Tongue (tissue), 2 donors: ENCODE measurements around the gene LNPEP. TPM values are rescaled to one million over a fixed set of nuclear protein-coding genes. Genes with fewer than 3 reads are reported as not detected.
"Not testable (repeated sequence)": the region's sequence is repeated elsewhere in the genome, so short reads cannot be mapped to it uniquely, and the experiment has no call there.

Source experiments
- DNase-seq: peaks from one replicate; pipeline ENCODE4 v3.0.0-alpha.2; 2015
- total RNA-seq: library from RNA; depleted of rRNA; stranded (reverse); fragments of >200 nt; gene quantifications from one replicate; pipeline ENCODE4 v1.2.3, GENCODE V29; 2014

The LNPEP gene
- total RNA-seq, 1 donor from 2014 or later = 95.6 TPM

- DNase-seq = no peak
Observed at GRCh38 chr5:96930058-96930457, 5.8 kb upstream of the LNPEP start.

GRCh38 chr5:96930589-96930988, 5.3 kb upstream of the LNPEP start:
- DNase-seq = no peak

DNA sequence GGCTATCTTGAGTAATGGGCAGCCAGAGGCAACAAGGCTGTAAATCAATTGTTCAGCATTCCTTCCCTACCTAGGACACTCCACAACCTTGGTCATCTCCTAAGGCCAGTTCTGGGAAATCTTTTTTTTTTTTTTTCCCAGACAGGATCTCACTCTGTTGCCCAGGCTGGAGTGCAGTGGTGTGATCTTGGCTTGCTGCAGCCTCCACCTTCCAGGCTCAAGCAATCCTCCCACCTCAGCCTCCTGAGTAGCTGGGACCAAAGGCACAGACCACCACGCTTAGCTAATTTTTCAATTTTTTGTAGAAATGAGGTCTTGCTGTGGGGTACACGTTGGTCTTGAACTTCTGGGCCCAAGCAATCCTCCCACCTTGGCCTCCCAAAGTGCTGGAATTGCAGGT, 4.8 kb upstream of the LNPEP start:
- DNase-seq = not testable (repeated sequence)

DNA sequence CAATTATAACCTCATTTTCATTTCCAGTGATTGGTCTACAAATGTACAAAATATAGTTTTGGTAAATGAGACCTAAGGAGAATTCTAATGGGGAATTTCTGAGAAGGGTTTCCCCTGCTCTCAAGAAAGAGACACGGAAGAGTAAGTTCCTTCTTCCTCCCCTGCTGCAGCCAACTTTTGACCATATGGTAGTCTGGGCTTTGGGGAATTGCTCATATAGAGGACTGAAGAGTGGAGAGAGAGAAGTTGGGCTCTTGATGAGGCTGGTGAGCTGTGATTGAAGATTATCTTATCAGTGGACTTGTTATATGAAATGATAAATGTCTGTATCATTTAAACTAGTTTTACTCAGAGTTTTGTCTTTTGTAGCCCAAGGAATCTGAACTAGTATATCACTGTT, 4.3 kb upstream of the LNPEP start:
- DNase-seq = no peak

- no peak for DNase-seq
Observed at GRCh38 chr5:96932026-96932425, 3.9 kb upstream of the LNPEP start.

GRCh38 chr5:96933764-96934707, 1.8 kb upstream of the LNPEP start:
- peak; percentile 20 for DNase-seq

GRCh38 chr5:96934708-96935558, 947 bp upstream of the LNPEP start:
- DNase-seq = peak; percentile 96

- peak; percentile 62 for DNase-seq
Observed at GRCh38 chr5:96936431-96937320, 796 bp downstream of the LNPEP start.

GRCh38 chr5:96940586-96940985, 4.7 kb downstream of the LNPEP start:
- DNase-seq = no peak

DNA sequence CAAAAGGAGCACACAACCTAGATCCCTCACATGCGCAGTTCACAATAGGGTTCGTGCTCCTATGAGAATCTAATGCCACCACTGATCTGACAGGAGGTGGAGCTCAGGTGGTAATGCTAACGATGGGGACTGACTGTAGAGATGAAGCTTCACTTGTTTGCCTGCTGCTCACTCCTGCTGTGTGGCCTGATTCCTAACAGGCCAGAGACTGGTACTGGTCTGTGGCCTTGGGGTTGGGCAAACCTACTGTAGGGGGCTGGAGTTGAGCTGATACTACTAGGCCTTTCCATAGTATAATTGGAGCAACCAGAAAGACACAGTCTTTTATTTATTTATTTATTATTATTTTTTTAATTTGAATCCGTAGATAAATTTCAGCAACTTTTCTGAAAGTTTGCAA, 5.3 kb downstream of the LNPEP start:
- no peak for DNase-seq

DNA sequence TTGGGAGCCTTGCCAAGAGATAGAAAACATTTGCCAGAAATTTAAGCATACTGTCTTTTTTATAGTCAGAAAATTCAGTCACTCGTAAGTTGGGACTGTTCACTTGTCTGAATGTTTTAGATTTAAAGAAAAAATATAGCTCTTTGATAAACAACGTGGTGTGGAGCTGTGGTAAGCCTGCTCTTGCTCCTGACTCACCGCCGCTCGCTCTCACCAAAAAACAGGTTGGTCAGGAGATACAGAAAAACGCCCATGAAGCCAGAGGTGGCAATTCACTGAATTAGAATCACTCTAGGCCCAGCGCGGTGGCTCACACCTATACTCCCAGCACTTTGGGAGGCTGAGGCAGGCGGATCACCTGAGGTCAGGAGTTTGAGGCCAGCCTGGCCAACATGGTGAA, 6.2 kb downstream of the LNPEP start:
- no peak for DNase-seq

- no peak for DNase-seq
Observed at GRCh38 chr5:96942911-96943310, 7.0 kb downstream of the LNPEP start.

DNA sequence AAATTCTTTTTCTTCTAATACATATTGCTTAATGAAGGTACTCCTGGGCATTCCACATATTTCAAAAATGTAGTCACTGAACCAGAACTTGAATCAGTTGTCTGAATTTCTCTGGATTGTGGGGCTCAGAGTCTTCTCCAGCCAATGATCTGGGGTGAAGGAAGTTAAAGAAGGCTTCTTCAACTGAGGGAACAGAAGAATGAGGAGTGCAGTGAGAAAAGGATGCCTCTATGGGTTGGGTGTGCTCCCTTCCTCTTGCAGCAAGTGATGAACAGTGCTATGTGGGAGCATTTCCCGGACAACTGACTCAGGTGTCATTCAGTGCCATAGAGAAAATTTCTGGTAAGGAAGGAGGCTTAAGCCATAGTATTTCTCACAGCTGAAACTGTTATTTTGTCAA, 7.9 kb downstream of the LNPEP start:
- no peak for DNase-seq

GRCh38 chr5:96945144-96945897, 9.4 kb downstream of the LNPEP start:
- DNase-seq = no peak

DNA sequence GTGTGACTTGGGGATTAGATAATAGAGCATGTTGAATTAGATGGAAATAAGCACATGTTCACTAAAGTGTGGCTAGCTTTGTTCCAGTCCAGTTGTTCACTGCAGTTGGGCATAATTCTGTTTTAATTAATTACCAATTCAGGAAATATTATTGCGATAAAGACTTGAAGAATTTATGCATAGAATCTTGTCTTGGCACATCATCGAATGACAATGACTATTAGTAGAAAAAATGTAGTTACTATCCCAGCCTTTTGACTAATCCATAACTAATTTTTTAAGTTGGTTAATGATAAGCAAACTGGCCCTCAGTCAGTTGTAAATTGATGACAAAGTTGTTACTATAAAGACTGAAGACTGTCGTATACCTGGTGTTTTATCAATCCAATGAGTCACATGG, 10.5 kb downstream of the LNPEP start:
- no peak for DNase-seq

DNA sequence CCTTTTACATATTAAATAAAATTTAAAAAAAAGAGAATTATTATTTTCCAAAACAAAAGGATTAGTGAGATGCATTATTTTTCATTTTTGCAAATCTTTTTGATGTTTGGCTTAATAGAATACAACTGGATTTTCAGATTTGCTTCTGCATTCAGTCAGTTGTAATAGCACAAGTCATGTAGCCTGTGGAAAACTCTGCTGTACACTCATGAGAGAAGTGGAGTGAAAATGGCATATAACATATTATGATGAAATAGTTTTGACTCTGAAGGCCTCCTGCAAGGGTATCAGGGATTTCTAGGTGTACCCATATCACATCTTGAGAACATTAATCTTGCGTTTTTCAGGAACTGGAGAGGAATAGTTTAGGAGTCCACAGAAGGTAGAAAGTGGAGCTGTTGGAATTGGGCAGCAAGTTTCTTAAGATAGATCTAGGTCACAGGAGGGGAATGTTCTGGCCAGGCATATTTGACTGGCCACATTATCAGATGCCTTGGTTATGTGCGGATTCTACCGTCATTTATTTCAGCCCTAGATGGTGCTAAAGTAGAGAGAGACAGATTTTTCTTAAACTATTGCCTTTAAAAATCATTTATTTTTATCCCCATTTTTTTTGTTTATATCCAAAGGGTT, 16.4 kb downstream of the LNPEP start:
- DNase-seq = no peak

- no peak for DNase-seq
Observed at GRCh38 chr5:96952974-96953730, 17.3 kb downstream of the LNPEP start.

DNA sequence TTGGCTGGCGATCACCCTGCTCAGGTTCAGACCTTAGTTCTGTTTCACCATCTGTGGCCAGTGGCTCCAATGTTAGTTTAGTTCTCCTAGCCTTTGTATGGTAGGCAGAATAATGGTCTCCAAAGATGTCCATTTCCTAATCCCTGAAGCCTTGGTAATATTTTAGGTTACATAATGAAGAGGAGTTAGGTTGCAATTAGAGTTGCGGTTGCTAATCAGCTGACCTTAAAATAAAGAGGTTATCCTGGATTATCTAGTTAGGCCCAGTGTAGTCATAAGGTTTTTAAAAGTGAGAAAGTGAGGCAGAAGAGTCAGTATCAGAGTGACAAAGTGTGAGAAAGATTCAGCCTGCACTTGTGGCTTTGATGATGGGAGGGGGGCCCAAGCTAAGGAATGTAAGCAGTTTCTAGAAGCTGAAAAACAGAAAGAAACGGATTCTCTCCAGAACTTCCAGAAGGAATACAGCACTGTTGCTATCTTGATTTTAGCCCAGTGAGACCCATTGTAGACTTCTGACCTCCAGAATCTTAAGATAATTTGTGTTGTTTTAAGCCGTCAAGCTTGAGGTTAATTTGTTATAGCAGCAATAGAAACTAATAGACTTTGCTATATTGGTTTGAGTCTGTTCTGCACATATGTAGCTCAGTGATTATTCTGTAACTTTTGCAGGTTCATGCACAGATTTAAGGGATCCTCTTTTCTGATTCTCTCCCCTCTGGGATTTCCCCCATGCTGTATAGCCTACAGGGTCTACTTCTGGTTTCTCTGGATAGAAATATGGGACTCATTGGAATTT, 21.6 kb downstream of the LNPEP start:
- no peak for DNase-seq

- DNase-seq = no peak
Observed at GRCh38 chr5:96958977-96959376, 23.1 kb downstream of the LNPEP start.
